GM10248 (cell line): ENCODE data around the gene EFCAB11.

Experiments
- CTCF ChIA-PET: fragments of 300-600 bp; sonication (Branson Sonifier 250); formaldehyde crosslinking; extraction: SDS; loops from one replicate; lab custom pipeline; 2021; ENCODE audit warnings: antibody characterized with exemption; lab: Yijun Ruan, JAX
- POLR2A ChIA-PET: fragments of 350-650 bp; sonication (Branson Sonifier 250); formaldehyde crosslinking; extraction: SDS; loops from one replicate; lab custom pipeline; 2020; ENCODE audit warnings: antibody characterized with exemption; lab: Yijun Ruan, JAX
- DNase-seq: peaks from one replicate; pipeline ENCODE4 v3.0.0; 2012; ENCODE audit errors: extremely low spot score
- TF ChIP-seq, protein P1 (sequence below): IDR thresholded peaks from 2 replicates; pipeline ENCODE4 v1.5.1; 2012; ENCODE audit warnings: mild to moderate bottlenecking, low read depth; ENCODE audit errors: extremely low read depth, missing control alignments, control extremely low read depth

Gene EFCAB11

GRCh38 chr14:89813617-89814031, 140.9 kb downstream of the EFCAB11 start:
- DNase-seq: no peak
- ChIA-PET CTCF (no interaction called here), POLR2A (no interaction called here)
- TF ChIP-seq, protein P1, sequence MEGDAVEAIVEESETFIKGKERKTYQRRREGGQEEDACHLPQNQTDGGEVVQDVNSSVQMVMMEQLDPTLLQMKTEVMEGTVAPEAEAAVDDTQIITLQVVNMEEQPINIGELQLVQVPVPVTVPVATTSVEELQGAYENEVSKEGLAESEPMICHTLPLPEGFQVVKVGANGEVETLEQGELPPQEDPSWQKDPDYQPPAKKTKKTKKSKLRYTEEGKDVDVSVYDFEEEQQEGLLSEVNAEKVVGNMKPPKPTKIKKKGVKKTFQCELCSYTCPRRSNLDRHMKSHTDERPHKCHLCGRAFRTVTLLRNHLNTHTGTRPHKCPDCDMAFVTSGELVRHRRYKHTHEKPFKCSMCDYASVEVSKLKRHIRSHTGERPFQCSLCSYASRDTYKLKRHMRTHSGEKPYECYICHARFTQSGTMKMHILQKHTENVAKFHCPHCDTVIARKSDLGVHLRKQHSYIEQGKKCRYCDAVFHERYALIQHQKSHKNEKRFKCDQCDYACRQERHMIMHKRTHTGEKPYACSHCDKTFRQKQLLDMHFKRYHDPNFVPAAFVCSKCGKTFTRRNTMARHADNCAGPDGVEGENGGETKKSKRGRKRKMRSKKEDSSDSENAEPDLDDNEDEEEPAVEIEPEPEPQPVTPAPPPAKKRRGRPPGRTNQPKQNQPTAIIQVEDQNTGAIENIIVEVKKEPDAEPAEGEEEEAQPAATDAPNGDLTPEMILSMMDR: no peak

- TF ChIP-seq, protein P1: no peak
- CTCF ChIA-PET: no interaction called here
- POLR2A ChIA-PET: no interaction called here
- no peak for DNase-seq
Observed at GRCh38 chr14:89811954-89812575, 142.5 kb downstream of the EFCAB11 start.

DNA sequence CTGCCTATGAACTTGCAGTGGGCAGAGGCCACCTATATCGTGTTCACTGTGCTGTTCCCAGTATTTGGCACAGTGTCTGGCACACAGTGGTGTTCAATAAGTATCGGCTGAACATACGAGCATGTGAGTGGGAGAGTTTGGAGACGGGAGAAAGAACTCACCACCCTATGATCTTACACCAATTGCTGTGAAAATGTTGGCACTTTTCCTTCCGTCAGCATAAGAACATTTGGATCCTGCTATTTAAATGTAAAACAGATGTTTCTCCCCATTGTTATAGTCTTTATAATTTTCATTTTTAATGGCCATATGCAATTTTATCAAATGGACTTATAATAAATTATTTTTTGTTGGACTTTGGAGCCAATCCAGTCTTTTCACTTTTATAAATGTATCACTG, 144.4 kb downstream of the EFCAB11 start:
- no peak for DNase-seq
- TF ChIP-seq, protein P1: no peak
- ChIA-PET POLR2A (no interaction called here), CTCF (interaction anchor here (1.0 to 1.5 kb wide), 2 partner anchors 10 to 38 kb away, joined by 3 read pairs; no protein-coding TSS in a partner anchor)

- TF ChIP-seq, protein P1: no peak
- ChIA-PET POLR2A (no interaction called here), CTCF (interaction anchor here (1.1 kb wide), 1 partner anchor 630 kb away, joined by 3 read pairs; no protein-coding TSS in a partner anchor)
- no peak for DNase-seq
Observed at GRCh38 chr14:89807892-89808291, 146.6 kb downstream of the EFCAB11 start.

DNA sequence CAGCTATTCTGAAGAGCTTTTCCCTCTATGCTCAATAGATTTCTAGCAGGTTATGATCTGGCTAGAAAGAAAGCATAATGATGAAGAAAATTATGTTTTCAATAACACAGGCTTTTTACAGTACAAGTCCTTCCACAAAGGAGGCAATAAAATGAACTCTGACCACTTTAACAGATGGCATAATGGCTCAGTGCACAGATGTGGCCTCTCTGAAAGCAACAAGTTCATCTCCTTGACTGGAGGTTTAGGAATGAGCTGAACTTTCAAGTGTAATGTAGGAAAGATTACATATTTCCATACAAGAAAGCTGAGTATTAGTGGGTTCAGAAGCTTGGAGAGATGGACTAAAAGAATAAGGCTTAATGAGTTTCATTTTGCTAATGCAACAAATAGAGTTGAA, 147.4 kb downstream of the EFCAB11 start:
- no peak for DNase-seq
- POLR2A ChIA-PET: no interaction called here
- TF ChIP-seq, protein P1: no peak
- CTCF ChIA-PET: interaction anchor here (1.1 to 2.9 kb wide), 2 partner anchors 14 to 629 kb away, joined by 3 to 10 read pairs; no protein-coding TSS in a partner anchor

DNA sequence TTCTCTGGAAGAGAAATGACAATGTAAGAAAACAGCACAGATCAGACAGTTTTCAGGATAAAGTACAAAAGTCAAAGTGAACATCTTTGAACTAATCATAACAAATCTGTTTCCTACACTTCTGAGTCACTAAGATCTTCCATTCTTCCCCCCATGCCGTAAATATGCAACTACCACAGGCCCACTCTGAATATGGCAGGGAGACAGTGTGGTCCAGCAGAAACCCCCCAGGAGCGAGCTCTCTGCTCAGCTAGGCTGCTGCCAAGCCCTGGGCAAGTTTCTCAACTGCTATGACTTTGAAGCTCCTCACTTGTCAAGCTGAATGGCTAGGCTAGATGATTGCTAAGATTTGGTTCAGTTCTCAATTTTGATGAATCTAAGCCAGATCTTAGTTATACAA, 148.1 kb downstream of the EFCAB11 start:
- CTCF ChIA-PET: interaction anchor here (2.9 kb wide), 1 partner anchor 13 kb away, joined by 10 read pairs; no protein-coding TSS in a partner anchor
- POLR2A ChIA-PET: no interaction called here
- no peak for DNase-seq
- TF ChIP-seq, protein P1: no peak
